Measurements from ENCODE around the gene SMG6. TPM values are rescaled to one million over a fixed set of nuclear protein-coding genes. Genes with fewer than 3 reads are reported as not detected.
"Not testable (repeated sequence)": the region's sequence is repeated elsewhere in the genome, so short reads cannot be mapped to it uniquely, and the experiment has no call there.

SMG6 gene
- total and polyA plus RNA-seq, 2 experiments from 2014 or later, result 23.0 to 50.8 TPM

DNA sequence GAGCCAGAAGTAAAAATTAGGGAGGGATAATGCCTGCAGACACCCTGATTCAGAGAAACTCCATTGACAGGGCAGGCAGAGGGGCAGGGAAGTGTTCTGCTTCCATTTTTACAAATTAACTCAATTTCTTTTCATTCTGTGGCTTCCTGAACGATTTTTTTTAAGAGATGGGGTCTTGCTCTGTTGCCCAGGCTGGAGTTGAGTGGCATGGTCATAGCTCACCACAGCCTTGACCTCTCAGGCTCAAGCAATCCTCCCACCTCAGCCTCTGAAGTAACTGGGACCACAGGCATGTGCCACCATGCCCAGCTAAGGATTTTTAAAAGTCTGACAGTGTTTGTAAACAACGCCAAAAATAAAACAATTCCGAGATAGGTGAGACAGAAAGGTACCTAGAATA, 99.8 kb downstream of the SMG6 start:
- Histone ChIP-seq H3K27ac (peak overlapping the region; percentile 83), H3K4me3 (no peak overlapping the region), H3K9me3 (ENCODE audit: low read depth) (no peaks in the 10 kb centered on the region), H3K36me3 (no peaks in the 10 kb centered on the region), H3K27me3 (no peaks in the 10 kb centered on the region), H3K4me1 (ENCODE audit: low read depth) (peaks cover 33% of the 10 kb centered on the region)
- no peak for TF ChIP-seq CTCF (IDR thresholded peaks at IDR 0.05; ENCODE audit: low read depth, low read length)
- DNase-seq (ENCODE audit: low read depth in 1 of 2, low spot score in 1 of 2), result no peak

DNA sequence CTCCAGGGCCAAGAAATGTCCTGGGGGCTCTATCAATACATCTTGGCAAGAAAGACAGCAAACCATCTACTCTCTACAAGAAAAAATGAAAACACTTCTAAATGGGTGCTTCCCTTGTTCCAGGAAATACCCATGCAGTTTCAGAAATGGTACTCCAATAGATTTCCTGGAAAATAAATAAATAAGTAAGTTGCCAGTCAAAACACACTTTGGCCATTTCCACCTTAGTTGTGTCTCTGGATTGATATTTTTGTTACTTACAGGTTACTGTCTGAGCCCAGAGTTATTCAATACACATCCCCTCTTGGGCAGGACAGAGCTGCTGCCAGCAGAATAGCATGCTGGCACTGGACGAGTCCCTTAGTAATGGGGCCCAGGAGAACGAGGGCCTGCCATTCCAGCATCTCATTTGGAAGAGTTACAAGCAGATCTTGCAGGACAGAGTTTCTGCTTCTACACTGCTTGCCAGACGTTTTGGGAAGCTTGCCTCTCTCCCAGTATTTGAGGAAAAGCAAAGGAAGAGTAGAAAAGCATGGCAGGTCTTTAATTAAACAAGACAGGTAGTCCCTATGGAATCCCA, 100.5 kb downstream of the SMG6 start:
- Histone ChIP-seq H3K4me3 (no peak overlapping the region), H3K9me3 (ENCODE audit: low read depth) (no peaks in the 10 kb centered on the region), H3K4me1 (ENCODE audit: low read depth) (peaks cover 25% of the 10 kb centered on the region), H3K27ac (peak overlapping the region; percentile 83), H3K27me3 (no peaks in the 10 kb centered on the region), H3K36me3 (no peaks in the 10 kb centered on the region)
- no peak for TF ChIP-seq CTCF (IDR thresholded peaks at IDR 0.05; ENCODE audit: low read depth, low read length)
- DNase-seq (ENCODE audit: low read depth in 1 of 2, low spot score in 1 of 2), result no peak

- no peak for TF ChIP-seq CTCF (IDR thresholded peaks at IDR 0.05; ENCODE audit: low read depth, low read length)
- DNase-seq (ENCODE audit: low read depth in 1 of 2, low spot score in 1 of 2), result no peak
- H3K4me3 ChIP-seq, result no peak overlapping the region
- no peaks in the 10 kb centered on the region for H3K9me3 ChIP-seq (ENCODE audit: low read depth)
- H3K27me3 ChIP-seq, result no peaks in the 10 kb centered on the region
- no peaks in the 10 kb centered on the region for H3K36me3 ChIP-seq
- peaks cover 20% of the 10 kb centered on the region for H3K4me1 ChIP-seq (ENCODE audit: low read depth)
- peak overlapping the region; percentile 83 for H3K27ac ChIP-seq
Measured at GRCh38 chr17:2202302-2202995, 101.1 kb downstream of the SMG6 start.

GRCh38 chr17:2199386-2199785, 104.2 kb downstream of the SMG6 start:
- H3K27ac ChIP-seq, result not testable (repeated sequence)

GRCh38 chr17:2198927-2199326, 104.7 kb downstream of the SMG6 start:
- Histone ChIP-seq H3K4me3 (no peak overlapping the region), H3K27ac (no peak overlapping the region), H3K36me3 (no peaks in the 10 kb centered on the region), H3K9me3 (ENCODE audit: low read depth) (no peaks in the 10 kb centered on the region), H3K27me3 (no peaks in the 10 kb centered on the region), H3K4me1 (ENCODE audit: low read depth) (peaks cover 12% of the 10 kb centered on the region)
- peak in 1 of 2 donors; percentile 83 for DNase-seq (ENCODE audit: low read depth in 1 of 2, low spot score in 1 of 2)
- TF ChIP-seq CTCF (IDR thresholded peaks at IDR 0.05; ENCODE audit: low read depth, low read length), result no peak

More at GRCh38 chr17:2199386-2199785, 104.2 kb downstream of the SMG6 start:
- not testable (repeated sequence) for H3K27me3 ChIP-seq; H3K9me3 ChIP-seq (ENCODE audit: low read depth); H3K4me3 ChIP-seq; DNase-seq (ENCODE audit: low read depth in 1 of 2, low spot score in 1 of 2); H3K36me3 ChIP-seq
- peaks cover 12% of the 10 kb centered on the region for H3K4me1 ChIP-seq (ENCODE audit: low read depth)

DNA sequence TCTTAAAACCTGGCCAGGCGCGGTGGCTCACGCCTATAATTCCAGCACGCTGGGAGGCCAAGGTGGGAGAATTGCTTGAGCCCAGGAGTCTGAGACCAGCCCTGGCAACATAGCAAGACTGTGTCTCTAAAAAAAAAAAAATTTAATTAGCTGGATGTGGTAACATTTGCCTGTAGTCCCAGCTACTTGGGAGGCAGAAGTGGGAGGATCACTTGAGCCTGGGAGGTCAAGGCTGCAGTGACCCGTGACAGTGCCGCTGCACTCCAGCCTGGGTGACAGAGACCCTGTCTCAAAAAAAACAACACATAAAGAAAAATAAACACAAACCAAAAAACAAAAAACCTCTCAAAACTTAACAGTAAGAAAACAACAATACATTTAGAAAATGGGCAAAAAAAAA, 106.3 kb downstream of the SMG6 start:
- TF ChIP-seq CTCF (IDR thresholded peaks at IDR 0.05; ENCODE audit: low read depth, low read length), result no peak
- H3K27ac ChIP-seq, result no peak overlapping the region
- no peaks in the 10 kb centered on the region for H3K9me3 ChIP-seq (ENCODE audit: low read depth)
- H3K4me3 ChIP-seq, result no peak overlapping the region
- DNase-seq (ENCODE audit: low read depth in 1 of 2, low spot score in 1 of 2), result no peak
- no peaks in the 10 kb centered on the region for H3K36me3 ChIP-seq
- no peaks in the 10 kb centered on the region for H3K27me3 ChIP-seq
- H3K4me1 ChIP-seq (ENCODE audit: low read depth), result peaks cover 5% of the 10 kb centered on the region

Data from cardiac muscle cell (in vitro differentiated cells and primary cell).